VCaP (cell line): Measurements from ENCODE around the gene MACROD2.

Experiments
- H3K27ac ChIP-seq: fragments of 450-650 bp; 2 replicates; pipeline ENCODE4 v1.5.1; 2017
- TF ChIP-seq, protein P1 (sequence below): fragments of 450-650 bp; conservative IDR thresholded peaks from 2 replicates; pipeline ENCODE4 v1.5.1; 2017; ENCODE audit warnings: mild to moderate bottlenecking, moderate library complexity

MACROD2 gene

DNA sequence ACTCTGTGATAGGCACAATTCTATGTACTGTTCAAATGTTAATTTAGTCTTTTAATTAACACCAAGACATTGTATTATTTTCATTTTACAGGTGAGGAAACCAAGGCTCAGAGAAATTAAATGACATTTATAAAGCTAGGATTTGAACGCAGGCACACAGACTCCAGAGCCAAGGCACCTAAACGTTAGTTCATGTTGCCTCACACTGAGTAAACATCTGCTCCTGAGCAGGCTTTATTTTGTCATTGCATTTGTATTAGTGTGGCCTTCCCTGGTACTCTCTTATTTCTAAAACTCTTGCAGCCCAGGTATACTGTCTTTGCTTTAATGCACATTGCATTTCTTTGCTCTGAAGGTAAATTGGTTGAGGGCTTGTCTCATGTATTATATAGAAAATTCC, 605.2 kb downstream of the MACROD2 start:
- no peak overlapping the region for H3K27ac ChIP-seq
- TF ChIP-seq, protein P1, sequence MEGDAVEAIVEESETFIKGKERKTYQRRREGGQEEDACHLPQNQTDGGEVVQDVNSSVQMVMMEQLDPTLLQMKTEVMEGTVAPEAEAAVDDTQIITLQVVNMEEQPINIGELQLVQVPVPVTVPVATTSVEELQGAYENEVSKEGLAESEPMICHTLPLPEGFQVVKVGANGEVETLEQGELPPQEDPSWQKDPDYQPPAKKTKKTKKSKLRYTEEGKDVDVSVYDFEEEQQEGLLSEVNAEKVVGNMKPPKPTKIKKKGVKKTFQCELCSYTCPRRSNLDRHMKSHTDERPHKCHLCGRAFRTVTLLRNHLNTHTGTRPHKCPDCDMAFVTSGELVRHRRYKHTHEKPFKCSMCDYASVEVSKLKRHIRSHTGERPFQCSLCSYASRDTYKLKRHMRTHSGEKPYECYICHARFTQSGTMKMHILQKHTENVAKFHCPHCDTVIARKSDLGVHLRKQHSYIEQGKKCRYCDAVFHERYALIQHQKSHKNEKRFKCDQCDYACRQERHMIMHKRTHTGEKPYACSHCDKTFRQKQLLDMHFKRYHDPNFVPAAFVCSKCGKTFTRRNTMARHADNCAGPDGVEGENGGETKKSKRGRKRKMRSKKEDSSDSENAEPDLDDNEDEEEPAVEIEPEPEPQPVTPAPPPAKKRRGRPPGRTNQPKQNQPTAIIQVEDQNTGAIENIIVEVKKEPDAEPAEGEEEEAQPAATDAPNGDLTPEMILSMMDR, result no peak

DNA sequence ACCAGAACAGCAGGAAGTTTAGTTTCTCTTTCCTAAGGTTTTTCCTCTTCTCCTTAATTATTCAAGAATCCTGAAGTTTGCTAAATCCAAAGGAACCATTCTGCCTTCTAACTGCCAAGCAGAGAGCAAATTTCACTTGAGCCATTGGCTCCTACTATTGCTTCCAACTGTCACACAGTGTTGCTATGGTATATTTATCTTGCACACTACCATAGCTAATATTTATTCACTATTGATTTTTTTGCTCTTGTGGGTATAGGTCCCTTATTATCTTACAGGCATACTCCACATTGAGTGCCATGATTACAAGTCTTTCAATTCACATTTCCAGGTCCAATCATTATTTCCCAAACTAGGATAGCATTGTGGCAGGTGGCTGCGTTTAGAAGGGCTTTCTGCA, 608.8 kb downstream of the MACROD2 start:
- TF ChIP-seq, protein P1, result no peak
- H3K27ac ChIP-seq, result no peak overlapping the region

DNA sequence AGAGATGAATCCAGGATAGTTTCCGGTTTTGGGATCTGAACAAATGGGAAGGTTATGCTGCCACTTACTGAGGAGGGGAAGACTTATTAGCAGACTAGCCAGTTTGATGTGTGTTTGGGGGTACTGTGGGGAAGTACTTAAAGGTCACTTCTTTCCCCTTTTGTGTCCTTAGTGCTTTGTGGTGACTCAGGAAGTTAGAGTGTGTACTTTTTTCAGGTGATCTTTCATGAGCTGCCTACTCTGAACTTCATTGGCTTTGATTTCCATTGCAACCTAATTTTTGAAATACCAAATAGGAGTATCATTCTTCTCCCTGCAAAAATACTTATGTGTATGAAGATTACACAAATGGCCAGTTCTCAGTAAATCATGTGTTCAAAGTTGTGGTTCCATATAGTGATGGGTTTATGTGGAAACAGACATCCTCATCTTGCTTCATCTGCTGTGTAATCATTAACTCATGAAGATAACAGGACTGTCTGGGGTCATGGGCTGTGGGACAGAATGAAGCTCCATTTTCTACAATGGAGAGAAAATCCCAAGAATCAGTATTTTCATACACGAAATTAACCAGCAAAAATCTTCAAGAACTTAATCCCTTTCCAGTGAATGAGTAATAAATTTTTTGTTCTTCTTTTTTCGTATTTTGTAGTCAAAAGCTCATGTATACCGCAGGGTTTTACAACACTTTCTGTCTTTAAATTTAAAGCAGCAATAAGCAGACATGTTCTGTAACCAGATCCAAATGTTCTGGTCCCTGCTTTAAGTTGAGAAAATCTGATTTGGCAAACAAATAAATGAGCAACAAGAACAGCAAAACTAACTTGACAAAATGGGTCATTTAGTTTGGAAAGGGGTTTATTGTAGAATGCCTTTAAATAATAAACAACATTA, 614.3 kb downstream of the MACROD2 start:
- H3K27ac ChIP-seq, result no peak overlapping the region
- TF ChIP-seq, protein P1, result no peak

DNA sequence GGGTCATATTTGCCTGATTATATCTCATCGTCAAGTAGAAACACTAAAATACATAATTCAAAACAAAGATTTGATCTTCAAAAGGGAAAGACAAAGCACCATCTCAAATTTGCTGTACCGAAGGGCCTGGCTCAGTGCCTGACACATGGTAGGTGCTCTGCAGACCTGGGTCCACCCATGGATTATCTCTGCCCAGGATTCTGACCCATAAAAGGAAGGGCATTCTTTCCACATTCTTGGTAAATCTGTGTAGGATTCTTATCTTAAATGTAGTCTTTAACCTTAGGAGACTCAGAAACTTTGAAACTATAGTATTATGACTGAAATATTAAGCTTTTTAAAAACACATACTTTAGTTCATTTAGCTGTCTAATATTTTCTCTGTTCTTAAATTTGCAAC, 616.2 kb downstream of the MACROD2 start:
- H3K27ac ChIP-seq, result no peak overlapping the region
- TF ChIP-seq, protein P1, result no peak

DNA sequence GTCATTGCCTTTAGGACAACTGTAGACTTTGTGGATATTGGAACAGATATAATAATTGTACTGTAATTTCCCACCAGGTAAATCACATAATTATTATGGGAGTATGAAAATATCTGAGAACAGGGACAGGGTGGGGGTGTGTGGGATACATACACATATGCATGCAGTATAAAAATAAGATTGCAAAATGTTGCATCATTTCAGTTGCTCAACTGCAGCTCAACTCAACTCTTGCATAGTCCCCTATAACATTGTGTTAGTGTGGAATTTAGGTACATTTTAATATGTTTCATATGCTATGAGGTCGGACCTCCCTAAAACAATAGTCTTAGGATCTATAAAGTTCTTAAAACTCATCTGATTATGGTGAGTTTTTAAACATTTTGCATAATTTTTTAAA, 617.1 kb downstream of the MACROD2 start:
- no peak overlapping the region for H3K27ac ChIP-seq
- TF ChIP-seq, protein P1, result no peak

DNA sequence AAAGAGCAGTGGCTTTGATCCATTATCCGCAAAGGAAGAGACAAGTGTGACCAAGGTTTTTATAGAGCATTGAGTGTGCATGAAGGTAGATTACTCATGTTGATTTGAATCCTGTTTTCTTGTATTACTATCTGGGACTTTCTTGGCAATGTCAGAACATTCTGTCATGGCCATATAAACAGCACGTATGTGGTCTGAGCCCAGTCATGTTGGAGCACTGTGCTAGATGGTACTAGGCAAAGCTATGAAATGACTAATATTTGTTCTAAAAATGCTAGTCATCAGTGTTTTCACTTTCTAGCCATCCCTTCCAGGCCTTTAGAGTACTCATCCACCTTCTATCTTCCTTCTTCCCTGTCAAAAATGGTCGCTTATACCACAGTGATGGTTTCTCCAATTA, 620.7 kb downstream of the MACROD2 start:
- TF ChIP-seq, protein P1, result no peak
- no peak overlapping the region for H3K27ac ChIP-seq

DNA sequence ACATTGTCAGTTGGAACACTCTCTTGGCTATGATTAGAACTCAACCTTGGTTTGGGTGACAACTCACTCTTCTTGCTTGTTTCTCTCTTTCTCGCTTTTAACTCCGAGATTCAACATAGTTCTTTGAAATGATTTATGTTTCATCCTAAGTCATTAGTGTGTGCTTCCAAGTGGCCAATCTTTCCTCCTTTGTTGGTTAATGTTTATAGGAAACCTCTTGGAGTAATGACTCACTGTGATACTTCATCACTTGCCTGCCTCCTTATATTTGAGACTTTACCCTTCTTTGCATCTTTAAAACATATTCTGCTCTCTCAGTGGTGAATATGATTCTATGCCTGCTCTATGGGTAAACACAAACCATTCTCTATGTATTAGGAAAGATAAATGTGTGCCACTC, 621.8 kb downstream of the MACROD2 start:
- H3K27ac ChIP-seq, result no peak overlapping the region
- TF ChIP-seq, protein P1, result no peak
